ENCODE measurements around the gene ELAVL4. TPM values are rescaled to one million over a fixed set of nuclear protein-coding genes. Genes with fewer than 3 reads are reported as not detected.

ELAVL4 gene
- total RNA-seq, 1 donor from 2014 or later, result not detected

GRCh38 chr1:50097791-50098190 lies 10.9 kb upstream of the ELAVL4 start:
- H3K9me3 Mint-ChIP-seq, result peaks cover 47% of the 10 kb centered on the region
- no peak overlapping the region for H3K27ac Mint-ChIP-seq
- TF ChIP-seq CTCF (IDR thresholded peaks at IDR 0.05; ENCODE audit: unreplicated experiment), result no peak
- DNase-seq (ENCODE audit: low spot score in 2 of 2, unreplicated experiment in 2 of 2), result no peak
- no peak overlapping the region for H3K4me3 Mint-ChIP-seq
- H3K36me3 Mint-ChIP-seq, result no peaks in the 10 kb centered on the region
- no peaks in the 10 kb centered on the region for H3K27me3 Mint-ChIP-seq (ENCODE audit: low read depth)
- H3K4me1 Mint-ChIP-seq, result no peaks in the 10 kb centered on the region

GRCh38 chr1:50098591-50099021 lies 10.1 kb upstream of the ELAVL4 start:
- Mint-ChIP-seq H3K27ac (no peak overlapping the region), H3K36me3 (no peaks in the 10 kb centered on the region), H3K4me1 (no peaks in the 10 kb centered on the region), H3K9me3 (peaks cover 48% of the 10 kb centered on the region), H3K27me3 (ENCODE audit: low read depth) (no peaks in the 10 kb centered on the region), H3K4me3 (no peak overlapping the region)
- TF ChIP-seq CTCF (IDR thresholded peaks at IDR 0.05; ENCODE audit: unreplicated experiment), result no peak
- no peak for DNase-seq (ENCODE audit: low spot score in 2 of 2, unreplicated experiment in 2 of 2)

- Mint-ChIP-seq H3K27me3 (ENCODE audit: low read depth) (no peaks in the 10 kb centered on the region), H3K4me3 (no peak overlapping the region), H3K36me3 (no peaks in the 10 kb centered on the region), H3K9me3 (peaks cover 52% of the 10 kb centered on the region), H3K27ac (no peak overlapping the region), H3K4me1 (no peaks in the 10 kb centered on the region)
- TF ChIP-seq CTCF (IDR thresholded peaks at IDR 0.05; ENCODE audit: unreplicated experiment), result no peak
- DNase-seq (ENCODE audit: low spot score in 2 of 2, unreplicated experiment in 2 of 2), result no peak
Observed at GRCh38 chr1:50099654-50100053, 9.1 kb upstream of the ELAVL4 start.

- Mint-ChIP-seq H3K36me3 (no peaks in the 10 kb centered on the region), H3K27me3 (ENCODE audit: low read depth) (no peaks in the 10 kb centered on the region), H3K27ac (no peak overlapping the region), H3K4me3 (no peak overlapping the region), H3K9me3 (peaks cover 53% of the 10 kb centered on the region), H3K4me1 (no peaks in the 10 kb centered on the region)
- no peak for DNase-seq (ENCODE audit: low spot score in 2 of 2, unreplicated experiment in 2 of 2)
- TF ChIP-seq CTCF (IDR thresholded peaks at IDR 0.05; ENCODE audit: unreplicated experiment), result no peak
Observed at GRCh38 chr1:50103615-50104081, 5.1 kb upstream of the ELAVL4 start.

GRCh38 chr1:50105433-50105832 lies 3.3 kb upstream of the ELAVL4 start:
- Mint-ChIP-seq H3K36me3 (no peaks in the 10 kb centered on the region), H3K9me3 (peaks cover 45% of the 10 kb centered on the region), H3K27ac (no peak overlapping the region), H3K4me1 (no peaks in the 10 kb centered on the region), H3K4me3 (no peak overlapping the region), H3K27me3 (ENCODE audit: low read depth) (no peaks in the 10 kb centered on the region)
- peak; percentile 42 for TF ChIP-seq CTCF (IDR thresholded peaks at IDR 0.05; ENCODE audit: unreplicated experiment)
- DNase-seq (ENCODE audit: low spot score in 2 of 2, unreplicated experiment in 2 of 2), result no peak
